ENCODE data around the gene TET2. TPM values are rescaled to one million over a fixed set of nuclear protein-coding genes. Genes with fewer than 3 reads are reported as not detected.

The TET2 gene
- total RNA-seq, 1 experiment from 2014 or later = 7.0 TPM

GRCh38 chr4:105225500-105225899 is 78.8 kb downstream of the TET2 start:
- ChIA-PET POLR2A (no interaction called here), CTCF (no interaction called here)
- no peaks in the 10 kb centered on the region for H3K36me3 ChIP-seq (ENCODE audit: control insufficient read depth, insufficient read depth, low read length)
- in situ Hi-C loops (cut with HindIII; ENCODE audit: low pct_unique_long_range_greater_than_20kb, low sequenced_read_pairs) (no loop called here), intact Hi-C loops (cut with micrococcal nuclease; ENCODE audit: unreplicated experiment) (no loop called here)
- BruUV-seq (replicated peaks) = no TSS peak
- DNase-seq (ENCODE audit: low read depth, low spot score) (no peak), ATAC-seq (no peak)
- no peaks in the 10 kb centered on the region for H3K9me3 ChIP-seq (ENCODE audit: control insufficient read depth, insufficient read depth, low read depth, low read length)
- TF ChIP-seq POLR2AphosphoS5 (IDR thresholded peaks at IDR 0.05; ENCODE audit: low read depth, low read length) (no peak), SIN3A (IDR thresholded peaks at IDR 0.05; ENCODE audit: borderline replicate concordance, insufficient read depth, low read depth, low read length) (no peak)
- TF ChIP-seq, protein P1, sequence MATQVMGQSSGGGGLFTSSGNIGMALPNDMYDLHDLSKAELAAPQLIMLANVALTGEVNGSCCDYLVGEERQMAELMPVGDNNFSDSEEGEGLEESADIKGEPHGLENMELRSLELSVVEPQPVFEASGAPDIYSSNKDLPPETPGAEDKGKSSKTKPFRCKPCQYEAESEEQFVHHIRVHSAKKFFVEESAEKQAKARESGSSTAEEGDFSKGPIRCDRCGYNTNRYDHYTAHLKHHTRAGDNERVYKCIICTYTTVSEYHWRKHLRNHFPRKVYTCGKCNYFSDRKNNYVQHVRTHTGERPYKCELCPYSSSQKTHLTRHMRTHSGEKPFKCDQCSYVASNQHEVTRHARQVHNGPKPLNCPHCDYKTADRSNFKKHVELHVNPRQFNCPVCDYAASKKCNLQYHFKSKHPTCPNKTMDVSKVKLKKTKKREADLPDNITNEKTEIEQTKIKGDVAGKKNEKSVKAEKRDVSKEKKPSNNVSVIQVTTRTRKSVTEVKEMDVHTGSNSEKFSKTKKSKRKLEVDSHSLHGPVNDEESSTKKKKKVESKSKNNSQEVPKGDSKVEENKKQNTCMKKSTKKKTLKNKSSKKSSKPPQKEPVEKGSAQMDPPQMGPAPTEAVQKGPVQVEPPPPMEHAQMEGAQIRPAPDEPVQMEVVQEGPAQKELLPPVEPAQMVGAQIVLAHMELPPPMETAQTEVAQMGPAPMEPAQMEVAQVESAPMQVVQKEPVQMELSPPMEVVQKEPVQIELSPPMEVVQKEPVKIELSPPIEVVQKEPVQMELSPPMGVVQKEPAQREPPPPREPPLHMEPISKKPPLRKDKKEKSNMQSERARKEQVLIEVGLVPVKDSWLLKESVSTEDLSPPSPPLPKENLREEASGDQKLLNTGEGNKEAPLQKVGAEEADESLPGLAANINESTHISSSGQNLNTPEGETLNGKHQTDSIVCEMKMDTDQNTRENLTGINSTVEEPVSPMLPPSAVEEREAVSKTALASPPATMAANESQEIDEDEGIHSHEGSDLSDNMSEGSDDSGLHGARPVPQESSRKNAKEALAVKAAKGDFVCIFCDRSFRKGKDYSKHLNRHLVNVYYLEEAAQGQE (IDR thresholded peaks at IDR 0.05; ENCODE audit: insufficient read depth in 1 of 2, low read depth in 2 of 2, low read length in 1 of 2) = no peak
- H3K4me1 ChIP-seq (ENCODE audit: control insufficient read depth, insufficient read depth, low read length) = no peaks in the 10 kb centered on the region
- no peak overlapping the region for H3K27ac ChIP-seq (ENCODE audit: low read length)
- no peaks in the 10 kb centered on the region for H3K27me3 ChIP-seq (ENCODE audit: control insufficient read depth, insufficient read depth, low read length)
- no peak overlapping the region for H3K4me3 ChIP-seq (ENCODE audit: low read depth in 2 of 2, low read length in 2 of 2)

GRCh38 chr4:105227054-105227453 is 80.4 kb downstream of the TET2 start:
- CTCF ChIA-PET = no interaction called here
- in situ Hi-C loops (cut with HindIII; ENCODE audit: low pct_unique_long_range_greater_than_20kb, low sequenced_read_pairs) = no loop called here

More at GRCh38 chr4:105227054-105227453, 80.4 kb downstream of the TET2 start:
- Histone ChIP-seq H3K27me3 (ENCODE audit: control insufficient read depth, insufficient read depth, low read length) (no peaks in the 10 kb centered on the region), H3K27ac (ENCODE audit: low read length) (no peak overlapping the region), H3K4me3 (ENCODE audit: low read depth in 2 of 2, low read length in 2 of 2) (no peak overlapping the region), H3K9me3 (ENCODE audit: control insufficient read depth, insufficient read depth, low read depth, low read length) (no peaks in the 10 kb centered on the region), H3K4me1 (ENCODE audit: control insufficient read depth, insufficient read depth, low read length) (no peaks in the 10 kb centered on the region), H3K36me3 (ENCODE audit: control insufficient read depth, insufficient read depth, low read length) (no peaks in the 10 kb centered on the region)
- POLR2A ChIA-PET = no interaction called here
- no peak for TF ChIP-seq SIN3A (IDR thresholded peaks at IDR 0.05; ENCODE audit: borderline replicate concordance, insufficient read depth, low read depth, low read length)
- TF ChIP-seq, protein P2, sequence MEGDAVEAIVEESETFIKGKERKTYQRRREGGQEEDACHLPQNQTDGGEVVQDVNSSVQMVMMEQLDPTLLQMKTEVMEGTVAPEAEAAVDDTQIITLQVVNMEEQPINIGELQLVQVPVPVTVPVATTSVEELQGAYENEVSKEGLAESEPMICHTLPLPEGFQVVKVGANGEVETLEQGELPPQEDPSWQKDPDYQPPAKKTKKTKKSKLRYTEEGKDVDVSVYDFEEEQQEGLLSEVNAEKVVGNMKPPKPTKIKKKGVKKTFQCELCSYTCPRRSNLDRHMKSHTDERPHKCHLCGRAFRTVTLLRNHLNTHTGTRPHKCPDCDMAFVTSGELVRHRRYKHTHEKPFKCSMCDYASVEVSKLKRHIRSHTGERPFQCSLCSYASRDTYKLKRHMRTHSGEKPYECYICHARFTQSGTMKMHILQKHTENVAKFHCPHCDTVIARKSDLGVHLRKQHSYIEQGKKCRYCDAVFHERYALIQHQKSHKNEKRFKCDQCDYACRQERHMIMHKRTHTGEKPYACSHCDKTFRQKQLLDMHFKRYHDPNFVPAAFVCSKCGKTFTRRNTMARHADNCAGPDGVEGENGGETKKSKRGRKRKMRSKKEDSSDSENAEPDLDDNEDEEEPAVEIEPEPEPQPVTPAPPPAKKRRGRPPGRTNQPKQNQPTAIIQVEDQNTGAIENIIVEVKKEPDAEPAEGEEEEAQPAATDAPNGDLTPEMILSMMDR (IDR thresholded peaks at IDR 0.05) = no peak
- TF ChIP-seq, protein P1 (IDR thresholded peaks at IDR 0.05; ENCODE audit: insufficient read depth in 1 of 2, low read depth in 2 of 2, low read length in 1 of 2) = no peak
- no peak for TF ChIP-seq TCF7L2 (IDR thresholded peaks at IDR 0.05; ENCODE audit: low read depth, low read length)
- no peak for TF ChIP-seq POLR2AphosphoS5 (IDR thresholded peaks at IDR 0.05; ENCODE audit: low read depth, low read length)
- intact Hi-C loops (cut with micrococcal nuclease; ENCODE audit: unreplicated experiment) = no loop called here
- ATAC-seq (no peak), DNase-seq (ENCODE audit: low read depth, low spot score) (no peak)
- no TSS peak for BruUV-seq (replicated peaks)

Data from Panc1 (cell line).